ENCODE data around the gene GRIFIN. TPM values are rescaled to one million over a fixed set of nuclear protein-coding genes. Genes with fewer than 3 reads are reported as not detected.

Gene GRIFIN
- total RNA-seq, 1 donor from 2014 or later: not detected

DNA sequence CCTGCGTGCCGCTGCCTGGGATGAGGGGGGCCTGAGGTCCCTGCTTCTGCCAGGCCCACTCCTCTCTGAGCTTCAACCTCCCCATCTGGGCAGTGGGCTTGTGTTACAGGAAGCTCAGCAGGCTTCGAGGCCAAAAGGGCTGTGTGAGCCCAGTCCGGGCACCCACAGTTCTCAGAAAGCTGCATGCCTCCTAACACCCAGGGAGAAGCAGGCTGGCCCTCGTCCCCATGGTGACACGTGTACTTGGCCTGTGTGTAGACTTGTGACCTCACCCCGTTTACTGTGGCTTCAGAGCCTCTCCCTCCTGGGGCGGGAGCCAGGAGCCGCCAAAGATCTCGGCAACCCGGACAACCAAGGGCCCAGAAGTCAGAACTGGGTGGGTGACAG is 2.2 kb upstream of the GRIFIN start:
- Histone ChIP-seq H3K9me3 (no peaks in the 10 kb centered on the region), H3K27me3 (peaks cover 8% of the 10 kb centered on the region), H3K4me1 (peaks cover 15% of the 10 kb centered on the region), H3K4me3 (no peak overlapping the region), H3K36me3 (no peaks in the 10 kb centered on the region), H3K27ac (no peak overlapping the region)
- TF ChIP-seq, protein P1, sequence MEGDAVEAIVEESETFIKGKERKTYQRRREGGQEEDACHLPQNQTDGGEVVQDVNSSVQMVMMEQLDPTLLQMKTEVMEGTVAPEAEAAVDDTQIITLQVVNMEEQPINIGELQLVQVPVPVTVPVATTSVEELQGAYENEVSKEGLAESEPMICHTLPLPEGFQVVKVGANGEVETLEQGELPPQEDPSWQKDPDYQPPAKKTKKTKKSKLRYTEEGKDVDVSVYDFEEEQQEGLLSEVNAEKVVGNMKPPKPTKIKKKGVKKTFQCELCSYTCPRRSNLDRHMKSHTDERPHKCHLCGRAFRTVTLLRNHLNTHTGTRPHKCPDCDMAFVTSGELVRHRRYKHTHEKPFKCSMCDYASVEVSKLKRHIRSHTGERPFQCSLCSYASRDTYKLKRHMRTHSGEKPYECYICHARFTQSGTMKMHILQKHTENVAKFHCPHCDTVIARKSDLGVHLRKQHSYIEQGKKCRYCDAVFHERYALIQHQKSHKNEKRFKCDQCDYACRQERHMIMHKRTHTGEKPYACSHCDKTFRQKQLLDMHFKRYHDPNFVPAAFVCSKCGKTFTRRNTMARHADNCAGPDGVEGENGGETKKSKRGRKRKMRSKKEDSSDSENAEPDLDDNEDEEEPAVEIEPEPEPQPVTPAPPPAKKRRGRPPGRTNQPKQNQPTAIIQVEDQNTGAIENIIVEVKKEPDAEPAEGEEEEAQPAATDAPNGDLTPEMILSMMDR (IDR thresholded peaks at IDR 0.05): no peak
- DNase-seq: peak; percentile 75
- ATAC-seq: peak; percentile 54
- intact Hi-C loops (cut with DNase I): no loop called here

DNA sequence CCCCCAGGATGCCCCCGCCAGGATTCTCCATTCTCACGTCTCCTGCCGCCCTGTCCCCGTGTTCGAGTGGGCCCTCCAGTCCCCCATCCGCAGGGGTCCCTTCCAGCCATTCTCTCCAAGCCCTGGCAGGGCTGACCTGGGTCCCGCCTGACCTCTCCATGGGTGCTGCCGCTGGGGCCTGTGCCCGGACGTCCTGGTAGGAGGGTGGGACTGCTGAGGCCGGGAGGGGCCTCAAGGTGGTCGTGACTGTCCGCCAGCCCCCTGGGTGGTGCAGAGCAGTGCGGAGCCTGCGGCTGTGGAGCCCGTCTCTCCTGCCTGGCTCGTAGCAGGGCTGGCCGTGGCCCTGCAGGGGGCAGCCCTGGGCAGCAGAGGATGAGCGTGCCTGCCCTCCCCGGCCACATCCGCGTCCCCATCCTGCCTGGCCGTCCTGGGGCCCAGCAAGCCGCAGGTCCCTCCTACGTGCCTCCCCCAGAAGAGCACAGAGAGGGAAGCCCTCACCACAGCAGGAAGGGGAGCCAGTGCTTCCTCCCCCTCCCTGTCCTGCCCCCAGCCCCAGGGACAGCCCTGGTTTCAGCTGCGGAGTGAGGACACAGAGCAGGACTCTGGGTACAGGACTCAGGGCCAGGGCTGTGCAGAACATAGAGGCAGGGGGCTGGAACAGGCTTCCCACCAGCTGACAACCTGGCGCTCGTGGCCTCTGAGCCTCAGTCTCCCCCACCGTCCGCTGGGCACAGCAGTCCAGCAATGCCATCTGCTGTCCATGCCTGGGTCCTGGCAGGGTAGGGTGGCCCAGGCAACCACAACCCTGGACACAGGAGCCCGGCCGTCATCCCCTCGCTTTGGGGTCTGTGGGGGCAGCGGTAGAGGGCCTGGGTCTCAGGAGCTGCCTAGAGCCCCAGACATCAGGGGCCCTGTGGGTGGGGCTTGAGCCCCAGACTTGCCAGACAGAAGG is 1.5 kb upstream of the GRIFIN start:
- Histone ChIP-seq H3K4me1 (peaks cover 15% of the 10 kb centered on the region), H3K9me3 (no peaks in the 10 kb centered on the region), H3K27me3 (peaks cover 8% of the 10 kb centered on the region), H3K4me3 (no peak overlapping the region), H3K27ac (no peak overlapping the region), H3K36me3 (no peaks in the 10 kb centered on the region)
- ATAC-seq (peak; percentile 92), DNase-seq (peak; percentile 85)
- intact Hi-C loops (cut with DNase I): no loop called here
- TF ChIP-seq, protein P1 (IDR thresholded peaks at IDR 0.05): peak; percentile 79

- DNase-seq: peak; percentile 59
- Histone ChIP-seq H3K4me1 (peaks cover 15% of the 10 kb centered on the region), H3K9me3 (no peaks in the 10 kb centered on the region), H3K36me3 (no peaks in the 10 kb centered on the region), H3K27me3 (peaks cover 8% of the 10 kb centered on the region), H3K27ac (no peak overlapping the region), H3K4me3 (no peak overlapping the region)
- ATAC-seq: no peak
- TF ChIP-seq, protein P1 (IDR thresholded peaks at IDR 0.05): no peak
- intact Hi-C loops (cut with DNase I): no loop called here
These were observed 713 bp upstream of the GRIFIN start for GRCh38 chr7:2476776-2477446.

GRCh38 chr7:2475678-2476015 is 551 bp downstream of the GRIFIN start:
- ATAC-seq: no peak
- Histone ChIP-seq H3K4me3 (no peak overlapping the region), H3K4me1 (peaks cover 21% of the 10 kb centered on the region), H3K9me3 (no peaks in the 10 kb centered on the region), H3K27me3 (peaks cover 8% of the 10 kb centered on the region), H3K36me3 (no peaks in the 10 kb centered on the region), H3K27ac (no peak overlapping the region)
- peak; percentile 62 for DNase-seq
- intact Hi-C loops (cut with DNase I): no loop called here
- TF ChIP-seq, protein P1 (IDR thresholded peaks at IDR 0.05): no peak

DNA sequence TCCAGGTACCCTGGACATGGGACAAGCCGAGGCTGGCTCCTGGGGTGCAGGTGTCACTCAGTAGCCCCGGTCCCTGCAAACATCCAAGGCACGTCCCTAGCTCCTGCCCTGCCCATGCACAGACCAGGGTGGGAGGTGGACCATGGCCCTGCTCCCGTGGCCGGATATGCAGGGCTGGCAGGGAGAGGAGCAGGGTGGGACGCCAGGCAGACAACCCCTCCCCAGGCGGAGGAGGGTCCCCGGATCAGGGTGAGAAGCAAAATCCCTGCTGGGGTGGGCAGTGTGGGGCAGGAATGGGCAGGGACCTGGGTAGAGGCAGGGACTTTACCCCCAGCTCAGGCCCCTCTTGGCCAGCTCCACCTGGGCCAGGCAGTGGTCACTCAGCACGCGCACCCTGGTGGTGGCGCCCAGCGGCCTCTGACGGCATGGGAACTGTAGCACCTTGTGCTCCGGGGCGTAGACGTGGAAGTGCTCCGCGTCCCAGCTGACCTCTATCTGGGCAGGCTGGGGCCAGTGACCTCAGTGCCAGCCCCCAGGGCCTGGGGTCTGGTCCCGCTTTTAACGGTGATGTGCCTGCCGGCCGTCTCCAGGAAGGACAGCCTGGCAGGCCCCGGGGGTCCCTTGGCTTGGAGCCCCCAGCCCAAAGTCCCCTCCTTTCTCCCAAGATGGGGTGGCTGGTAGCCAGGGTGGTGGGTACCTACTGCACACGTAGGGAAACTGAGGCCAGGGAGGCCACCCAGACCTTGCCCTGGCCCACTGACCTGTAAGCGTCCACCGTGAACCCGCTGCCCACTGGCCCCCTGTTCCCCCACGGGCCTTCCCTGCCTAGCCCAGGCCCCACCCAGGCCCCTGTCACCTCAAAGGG is 1.2 kb downstream of the GRIFIN start:
- intact Hi-C loops (cut with DNase I): no loop called here
- Histone ChIP-seq H3K4me3 (no peak overlapping the region), H3K36me3 (no peaks in the 10 kb centered on the region), H3K4me1 (peaks cover 21% of the 10 kb centered on the region), H3K27me3 (peaks cover 8% of the 10 kb centered on the region), H3K27ac (no peak overlapping the region), H3K9me3 (no peaks in the 10 kb centered on the region)
- TF ChIP-seq, protein P1 (IDR thresholded peaks at IDR 0.05): no peak
- no peak for ATAC-seq
- peak; percentile 61 for DNase-seq
